Omental fat pad (tissue), 4 donors: ENCODE results near the gene DSTN. TPM values are rescaled to one million over a fixed set of nuclear protein-coding genes. Genes with fewer than 3 reads are reported as not detected.

Experiments
- ATAC-seq: fragments of 150-250 bp; one replicate; pipeline ENCODE4 v1.9.1; 2016; ENCODE audit warnings: mild to moderate bottlenecking, moderate library complexity; ENCODE audit not compliant: low FRiP score
- DNase-seq: peaks from one replicate; pipeline ENCODE4 v3.0.0-alpha.2; 2019; ENCODE audit warnings: low spot score
- CTCF ChIP-seq, 3 donors: fragments of 450-650 bp; IDR thresholded peaks; one replicate each; pipeline ENCODE4 v1.5.1; 2016 to 2017; ENCODE audit warnings: antibody characterized with exemption in 3 of 3, mild to moderate bottlenecking in 3 of 3, moderate library complexity in 2 of 3
- total RNA-seq, 4 donors: library from RNA; depleted of rRNA; stranded (reverse); fragments of >200 nt; gene quantifications; one replicate each; pipeline ENCODE4 v1.1.0, GENCODE V29; 2016

DSTN gene
- total RNA-seq, 4 donors from 2014 or later = 147 to 228 (median 170) TPM

GRCh38 chr20:17627101-17627955 is 57.5 kb downstream of the DSTN start:
- TF ChIP-seq CTCF (IDR thresholded peaks at IDR 0.05) = no peak
- DNase-seq (no peak), ATAC-seq (no peak)

- no peak for TF ChIP-seq CTCF (IDR thresholded peaks at IDR 0.05)
- no peak for ATAC-seq
- DNase-seq = no peak
Observed at GRCh38 chr20:17628101-17628841, 58.4 kb downstream of the DSTN start.

- no peak for ATAC-seq
- TF ChIP-seq CTCF (IDR thresholded peaks at IDR 0.05) = no peak
- DNase-seq = no peak
Observed at GRCh38 chr20:17629025-17629424, 59.1 kb downstream of the DSTN start.

GRCh38 chr20:17629678-17630089 is 59.8 kb downstream of the DSTN start:
- DNase-seq = no peak
- ATAC-seq = no peak
- TF ChIP-seq CTCF (IDR thresholded peaks at IDR 0.05) = no peak

GRCh38 chr20:17630151-17630805 is 60.4 kb downstream of the DSTN start:
- no peak for TF ChIP-seq CTCF (IDR thresholded peaks at IDR 0.05)
- DNase-seq = no peak
- ATAC-seq = no peak

GRCh38 chr20:17630806-17631195 is 60.9 kb downstream of the DSTN start:
- no peak for DNase-seq
- no peak for ATAC-seq
- no peak for TF ChIP-seq CTCF (IDR thresholded peaks at IDR 0.05)
